ENCODE measurements around the gene XIST. TPM values are rescaled to one million over a fixed set of nuclear protein-coding genes. Genes with fewer than 3 reads are reported as not detected.
"Not testable (repeated sequence)": the region's sequence is repeated elsewhere in the genome, so short reads cannot be mapped to it uniquely, and the experiment has no call there.

XIST gene
- total RNA-seq, 2 experiments from 2014 or later = not detected

GRCh38 chrX:73817393-73818199 is 34.9 kb downstream of the XIST start:
- Mint-ChIP-seq H3K36me3 (ENCODE audit: low read depth) (no peaks in the 10 kb centered on the region), H3K4me3 (no peak overlapping the region), H3K4me1 (no peaks in the 10 kb centered on the region), H3K9me3 (no peaks in the 10 kb centered on the region), H3K27me3 (no peaks in the 10 kb centered on the region), H3K27ac (no peak overlapping the region)
- ChIA-PET CTCF (no interaction called here), POLR2A (no interaction called here)
- DNase-seq = no peak

- Mint-ChIP-seq H3K36me3 (ENCODE audit: low read depth) (no peaks in the 10 kb centered on the region), H3K4me1 (no peaks in the 10 kb centered on the region), H3K27ac (no peak overlapping the region), H3K4me3 (no peak overlapping the region), H3K27me3 (peaks cover 2% of the 10 kb centered on the region), H3K9me3 (no peaks in the 10 kb centered on the region)
- POLR2A ChIA-PET = no interaction called here
- CTCF ChIA-PET = no interaction called here
- DNase-seq = no peak
Measured at GRCh38 chrX:73812256-73812655, 40.3 kb downstream of the XIST start.

GRCh38 chrX:73804109-73804508 is 48.4 kb downstream of the XIST start:
- H3K9me3 Mint-ChIP-seq; POLR2A ChIA-PET; H3K27ac Mint-ChIP-seq; DNase-seq; H3K4me1 Mint-ChIP-seq; CTCF ChIA-PET; H3K27me3 Mint-ChIP-seq; H3K36me3 Mint-ChIP-seq (ENCODE audit: low read depth); H3K4me3 Mint-ChIP-seq: not testable (repeated sequence)

GRCh38 chrX:73799888-73800287 is 52.6 kb downstream of the XIST start:
- Mint-ChIP-seq H3K4me3 (no peak overlapping the region), H3K9me3 (no peaks in the 10 kb centered on the region), H3K36me3 (ENCODE audit: low read depth) (no peaks in the 10 kb centered on the region), H3K27me3 (no peaks in the 10 kb centered on the region), H3K4me1 (no peaks in the 10 kb centered on the region), H3K27ac (no peak overlapping the region)
- ChIA-PET CTCF (no interaction called here), POLR2A (no interaction called here)
- no peak for DNase-seq

- H3K27me3 Mint-ChIP-seq; H3K4me3 Mint-ChIP-seq; DNase-seq; CTCF ChIA-PET; H3K36me3 Mint-ChIP-seq (ENCODE audit: low read depth); POLR2A ChIA-PET; H3K27ac Mint-ChIP-seq; H3K9me3 Mint-ChIP-seq; H3K4me1 Mint-ChIP-seq: not testable (repeated sequence)
Measured at GRCh38 chrX:73792511-73792910, 60.0 kb downstream of the XIST start.

GRCh38 chrX:73785493-73785892 is 67.0 kb downstream of the XIST start:
- ChIA-PET POLR2A (no interaction called here), CTCF (no interaction called here)
- no peaks in the 10 kb centered on the region for H3K4me1 Mint-ChIP-seq
- no peak overlapping the region for H3K27ac Mint-ChIP-seq
- H3K4me3 Mint-ChIP-seq = no peak overlapping the region
- H3K27me3 Mint-ChIP-seq = peaks cover 1% of the 10 kb centered on the region
- no peaks in the 10 kb centered on the region for H3K36me3 Mint-ChIP-seq (ENCODE audit: low read depth)
- DNase-seq = no peak
- no peaks in the 10 kb centered on the region for H3K9me3 Mint-ChIP-seq

Data from activated CD4-positive, alpha-beta memory T cell treated with anti-CD3 and anti-CD28 coated beads, Interleukin-2, amount 10 ng/mL, durations not matched to agents 7 days and 5 days (primary cell).